Neutrophil (primary cell): ENCODE results near the gene ZNF23.

Experiments used
- H3K27ac ChIP-seq: fragments of 200-600 bp; sonication (generic); 2 replicates; pipeline ENCODE4 v1.5.1; 2016; ENCODE audit warnings: mild to moderate bottlenecking, moderate library complexity
- H3K27me3 ChIP-seq: fragments of 200-600 bp; sonication (generic); 2 replicates; pipeline ENCODE4 v1.6.0; 2016; ENCODE audit warnings: mild to moderate bottlenecking
- H3K36me3 ChIP-seq: fragments of 200-600 bp; sonication (generic); 2 replicates; pipeline ENCODE4 v1.5.1; 2017
- H3K4me1 ChIP-seq, 2 experiments: fragments of 200-600 bp in 1 of 2; sonication (generic) in 1 of 2; 1 replicate in 1 of 2; 2 replicates in 1 of 2; pipeline versions ENCODE4 v1.5.1 to v1.6.1; 2013 to 2016; ENCODE audit warnings: low read depth in 1 of 2, low read length in 1 of 2, mild to moderate bottlenecking in 1 of 2, moderate library complexity in 1 of 2; ENCODE audit not compliant: control insufficient read depth in 1 of 2, insufficient read depth in 1 of 2
- H3K4me3 ChIP-seq, 2 experiments: fragments of 200-600 bp in 1 of 2; sonication (generic) in 1 of 2; 1 replicate in 1 of 2; 2 replicates in 1 of 2; pipeline ENCODE4 v1.5.1; 2013 to 2016; ENCODE audit warnings: low read depth in 1 of 2, low read length in 1 of 2, mild to moderate bottlenecking in 1 of 2, moderate library complexity in 1 of 2
- H3K9me3 ChIP-seq: fragments of 200-600 bp; sonication (generic); 2 replicates; pipeline ENCODE4 v1.5.1; 2016
- CTCF ChIP-seq: fragments of 200-600 bp; sonication (generic); IDR thresholded peaks from 2 replicates; pipeline ENCODE4 v1.5.1; 2016; ENCODE audit warnings: antibody characterized with exemption

Gene ZNF23

GRCh38 chr16:71423016-71423415 lies 39.0 kb downstream of the ZNF23 start:
- Histone ChIP-seq H3K9me3 (no peaks in the 10 kb centered on the region), H3K36me3 (no peaks in the 10 kb centered on the region), H3K27ac (no peak overlapping the region), H3K4me1 (no peaks in the 10 kb centered on the region), H3K4me3 (no peak overlapping the region), H3K27me3 (peaks cover 56% of the 10 kb centered on the region)
- TF ChIP-seq CTCF = no peak

GRCh38 chr16:71421911-71422310 lies 40.1 kb downstream of the ZNF23 start:
- Histone ChIP-seq H3K27me3 (peaks cover 55% of the 10 kb centered on the region), H3K27ac (no peak overlapping the region), H3K4me1 (no peaks in the 10 kb centered on the region), H3K36me3 (no peaks in the 10 kb centered on the region), H3K4me3 (no peak overlapping the region), H3K9me3 (no peaks in the 10 kb centered on the region)
- no peak for TF ChIP-seq CTCF

- H3K27ac ChIP-seq = no peak overlapping the region
- no peaks in the 10 kb centered on the region for H3K4me1 ChIP-seq
- H3K36me3 ChIP-seq = no peaks in the 10 kb centered on the region
- H3K9me3 ChIP-seq = no peaks in the 10 kb centered on the region
- H3K4me3 ChIP-seq = no peak overlapping the region
- TF ChIP-seq CTCF = no peak
- peaks cover 53% of the 10 kb centered on the region for H3K27me3 ChIP-seq
Observed at GRCh38 chr16:71414038-71414437, 48.0 kb downstream of the ZNF23 start.

- H3K27ac ChIP-seq = no peak overlapping the region
- no peaks in the 10 kb centered on the region for H3K36me3 ChIP-seq
- no peaks in the 10 kb centered on the region for H3K9me3 ChIP-seq
- no peak for TF ChIP-seq CTCF
- H3K4me3 ChIP-seq = no peak overlapping the region
- H3K27me3 ChIP-seq = peaks cover 60% of the 10 kb centered on the region
- no peaks in the 10 kb centered on the region for H3K4me1 ChIP-seq
Observed at GRCh38 chr16:71413341-71413740, 48.7 kb downstream of the ZNF23 start.

- no peaks in the 10 kb centered on the region for H3K4me1 ChIP-seq
- H3K4me3 ChIP-seq = no peak overlapping the region
- no peaks in the 10 kb centered on the region for H3K9me3 ChIP-seq
- H3K36me3 ChIP-seq = no peaks in the 10 kb centered on the region
- TF ChIP-seq CTCF = peak; percentile 66
- no peak overlapping the region for H3K27ac ChIP-seq
- peaks cover 63% of the 10 kb centered on the region for H3K27me3 ChIP-seq
Observed at GRCh38 chr16:71412270-71413160, 49.5 kb downstream of the ZNF23 start.
